GM21360 (cell line): ENCODE results near the gene PHF10.
A peak's percentile ranks its signal among the peaks of the same experiment; 100 is the strongest.
"Not testable (repeated sequence)": the region's sequence is repeated elsewhere in the genome, so short reads cannot be mapped to it uniquely, and the experiment has no call there.

Source experiments
- ATAC-seq: cut with Tn5 transposase; IDR thresholded peaks from one replicate; pipeline ENCODE4 v1.9.1; 2021; ENCODE audit warnings: mild to moderate bottlenecking, moderate library complexity; ENCODE audit not compliant: unreplicated experiment

PHF10 gene

GRCh38 chr6:169724494-169725124, at the start of gene PHF10:
TSS of gene PHF10 (minus strand) at chr6:169724500. CDS start at chr6:169723931, 569 bp downstream.
- peak; percentile 44 for ATAC-seq

DNA sequence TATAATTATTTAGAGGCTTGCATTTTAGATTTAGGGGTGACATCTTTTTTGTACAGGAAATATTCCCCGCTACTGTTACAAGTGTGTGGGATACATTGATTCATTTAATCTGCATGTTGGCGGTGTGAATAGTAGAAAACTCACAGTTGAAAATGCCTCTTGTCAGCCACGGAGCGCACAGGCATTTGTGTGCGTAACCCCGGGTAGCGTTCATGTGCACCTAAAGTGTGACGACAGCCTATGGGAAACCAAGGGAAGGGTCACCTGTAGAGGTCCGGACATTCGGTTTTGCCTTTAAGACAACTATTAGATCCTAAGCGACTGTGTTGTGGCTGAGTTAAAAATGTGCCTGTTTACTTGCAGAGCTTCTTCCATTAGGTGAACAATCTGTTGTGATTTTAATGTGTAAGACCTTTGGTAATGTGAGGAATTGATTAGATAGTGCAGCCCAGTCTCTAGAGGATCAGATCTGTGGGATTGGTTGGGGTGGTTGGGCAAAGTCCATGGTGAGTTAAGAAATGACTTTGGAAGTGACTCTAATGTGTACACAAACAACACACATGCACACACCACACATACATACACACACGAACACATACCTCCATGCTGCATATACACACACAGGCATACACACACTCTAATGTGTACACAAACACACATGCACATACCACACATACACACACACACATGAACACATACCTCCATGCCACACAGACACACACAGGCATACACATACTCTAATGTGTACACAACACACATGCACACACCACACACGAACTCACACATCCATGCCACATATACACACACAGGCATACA, 42.8 kb upstream of the PHF10 start:
- ATAC-seq, result no peak

- ATAC-seq, result no peak
Observed at GRCh38 chr6:169766232-169766631, 41.9 kb upstream of the PHF10 start.

- ATAC-seq, result not testable (repeated sequence)
Observed at GRCh38 chr6:169765789-169766188, 41.5 kb upstream of the PHF10 start.

DNA sequence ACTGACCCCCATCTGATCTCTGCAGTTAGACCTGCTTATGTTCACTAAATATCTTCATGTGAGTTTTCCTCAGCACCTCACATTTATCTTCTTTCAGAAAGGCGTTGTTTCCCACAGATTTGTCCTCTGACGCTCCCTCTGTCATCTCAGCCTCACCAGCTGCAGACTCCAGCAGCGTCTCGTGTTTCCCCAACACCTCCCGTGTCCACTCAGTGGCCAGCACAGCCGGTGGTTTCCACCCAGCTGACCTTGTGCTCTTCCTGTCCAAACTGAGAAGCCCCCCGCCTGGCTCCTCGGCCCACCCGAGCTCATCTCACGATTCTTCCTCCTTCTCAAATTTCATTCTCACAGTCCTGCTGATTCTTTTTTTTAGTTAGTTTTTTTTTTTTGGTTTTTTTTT, 39.6 kb upstream of the PHF10 start:
- ATAC-seq, result no peak

DNA sequence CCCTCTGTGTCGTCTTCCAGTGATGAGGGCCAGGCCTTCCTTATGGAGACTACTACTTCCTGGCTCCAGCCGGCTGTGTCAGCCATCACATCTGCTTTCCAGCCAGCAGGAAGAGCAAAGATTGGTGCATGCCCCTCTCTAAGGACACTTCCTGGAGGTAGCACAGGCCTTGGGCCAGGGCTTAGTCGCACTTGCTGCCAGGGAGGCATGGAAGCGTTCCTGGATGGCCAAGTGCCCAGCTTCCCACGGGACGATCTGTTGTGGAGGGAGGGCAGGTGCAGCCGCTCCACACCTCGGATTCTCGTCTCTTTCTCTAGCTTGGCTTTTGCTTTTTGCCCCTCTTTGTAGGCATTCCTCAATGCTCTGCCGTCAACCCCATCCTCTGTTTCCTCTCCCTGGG, 39.0 kb upstream of the PHF10 start:
- ATAC-seq, result no peak

- no peak for ATAC-seq
Observed at GRCh38 chr6:169755162-169755561, 30.9 kb upstream of the PHF10 start.

DNA sequence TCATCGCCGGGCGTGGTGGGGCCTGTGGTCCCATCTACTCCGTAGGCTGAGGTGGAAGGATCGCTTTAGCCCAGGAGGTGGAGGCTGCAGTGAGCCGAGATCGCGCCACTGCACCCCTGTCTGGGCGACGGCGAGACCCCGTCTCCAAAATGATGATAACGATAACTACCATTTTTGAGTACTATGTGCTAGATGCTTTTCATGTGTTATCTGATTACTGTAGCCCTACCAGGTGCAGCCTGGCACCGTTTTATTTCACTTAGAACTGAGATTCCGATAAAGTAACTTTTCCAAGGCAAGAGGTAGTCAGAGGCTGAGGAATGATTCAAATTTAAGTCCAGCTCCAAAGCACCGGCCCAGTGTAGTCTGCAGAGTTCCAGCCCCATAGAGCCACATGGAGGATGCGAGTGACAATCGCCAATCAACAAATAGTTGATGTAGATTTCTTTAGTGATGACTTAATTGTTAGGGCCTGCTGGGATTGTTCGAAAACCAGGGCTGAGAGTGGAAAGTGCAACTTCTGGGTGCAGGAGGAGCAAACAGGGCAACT, 27.8 kb upstream of the PHF10 start:
- no peak for ATAC-seq

- ATAC-seq, result peak; percentile 95
Observed at GRCh38 chr6:169751242-169752073, 27.2 kb upstream of the PHF10 start, which contains the start of the genes DYNLT2 and ERMARD. TSS of gene DYNLT2 (minus strand) at chr6:169751572. CDS start at chr6:169751458, 114 bp downstream. TSS of gene ERMARD (plus strand) at chr6:169751622. CDS start at chr6:169751658, 36 bp downstream.

- ATAC-seq, result no peak
Observed at GRCh38 chr6:169746556-169746955, 22.3 kb upstream of the PHF10 start.

DNA sequence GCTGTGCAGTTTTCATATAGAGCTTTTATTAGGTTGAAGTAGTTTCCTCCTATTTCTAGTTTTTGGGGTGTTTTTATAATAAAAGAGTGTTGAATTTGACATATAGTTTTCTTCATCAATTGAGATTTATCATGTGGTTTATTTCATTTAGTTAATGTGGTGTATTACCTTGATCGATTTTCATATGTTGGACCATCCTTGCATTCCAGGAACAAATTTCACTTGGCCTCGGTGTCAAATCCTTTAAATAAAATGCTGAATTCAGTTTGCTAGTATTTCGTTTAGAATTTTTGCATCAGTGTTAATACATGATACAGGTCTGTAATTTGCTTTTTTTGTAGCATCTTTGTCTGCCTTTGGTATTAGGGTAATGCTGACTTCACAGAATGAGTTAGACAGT, 21.1 kb upstream of the PHF10 start:
- ATAC-seq, result no peak

DNA sequence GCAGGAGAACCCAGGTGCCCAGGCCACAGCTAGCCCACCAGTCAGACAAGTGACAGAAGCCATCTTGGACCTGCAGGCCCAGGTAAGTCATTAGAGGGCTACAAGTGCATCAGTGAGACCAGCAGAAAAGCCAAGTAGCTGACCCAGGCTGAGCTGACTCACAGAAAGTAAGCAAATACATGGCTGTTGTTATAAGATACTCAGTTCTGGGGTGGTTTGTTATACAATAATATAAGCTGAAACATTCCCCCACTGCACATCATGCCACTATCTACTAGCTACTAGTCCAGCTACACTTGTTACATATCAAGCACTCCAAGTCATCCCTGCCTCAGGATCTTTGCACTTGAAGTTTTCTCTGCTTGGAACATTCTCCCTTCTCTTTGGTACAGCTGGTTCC, 17.0 kb upstream of the PHF10 start:
- no peak for ATAC-seq

GRCh38 chr6:169738976-169739529, 14.8 kb upstream of the PHF10 start:
- no peak for ATAC-seq

DNA sequence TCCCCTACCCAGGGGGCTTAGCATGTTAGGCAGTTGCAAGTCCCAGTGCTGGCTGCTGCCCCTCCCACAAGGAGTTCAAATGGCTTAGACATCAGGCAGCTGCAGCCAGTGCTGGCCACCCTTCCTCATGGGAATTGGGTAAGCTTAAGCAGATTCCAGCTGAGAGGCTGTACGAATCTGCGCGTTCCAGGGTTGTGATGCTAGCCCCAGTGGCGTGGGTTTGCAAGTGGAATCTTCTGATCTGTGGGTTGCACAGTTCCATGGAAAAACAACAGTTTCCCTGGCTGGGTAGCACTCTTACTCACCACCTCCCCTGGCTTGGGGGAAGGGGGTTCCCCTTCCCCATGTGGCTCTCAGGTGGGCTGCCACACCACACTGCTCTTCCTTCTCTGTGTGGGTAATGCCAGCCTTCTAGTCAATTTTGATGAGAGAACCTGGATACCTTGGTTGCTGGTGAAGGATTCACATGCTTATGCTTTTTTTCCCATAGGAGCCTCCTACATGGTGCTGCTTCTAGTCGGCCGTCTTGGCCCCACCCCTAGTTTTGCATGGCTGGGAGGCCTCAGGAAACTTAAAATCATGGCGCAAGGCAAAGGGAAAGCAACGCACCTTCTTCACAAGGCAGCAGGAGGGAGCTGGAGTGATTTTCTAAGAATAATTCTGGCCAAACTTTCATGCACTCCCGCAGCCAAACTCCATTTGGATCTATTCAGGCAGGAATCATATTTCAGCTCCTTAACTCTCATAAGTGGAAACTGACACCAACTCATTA, 14.1 kb upstream of the PHF10 start:
- ATAC-seq, result no peak

DNA sequence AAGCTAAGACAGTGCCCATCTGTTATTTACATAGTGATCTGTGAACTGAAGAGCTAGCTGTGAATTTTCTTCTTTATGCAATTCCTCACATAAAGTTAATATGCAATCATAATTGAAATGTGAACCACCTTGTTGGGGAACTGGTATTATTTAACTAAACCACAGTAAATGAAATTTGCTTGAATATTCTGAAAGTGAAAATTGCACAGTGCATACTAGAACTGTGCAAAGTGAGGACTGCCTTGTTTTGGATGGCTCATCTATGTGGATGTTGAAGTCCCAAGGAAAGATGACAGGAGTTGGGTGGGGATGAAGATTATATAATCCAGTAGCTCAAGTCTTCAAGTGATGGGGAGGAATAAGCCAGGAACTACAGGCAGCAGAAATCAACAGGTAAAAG, 5.7 kb upstream of the PHF10 start:
- no peak for ATAC-seq

DNA sequence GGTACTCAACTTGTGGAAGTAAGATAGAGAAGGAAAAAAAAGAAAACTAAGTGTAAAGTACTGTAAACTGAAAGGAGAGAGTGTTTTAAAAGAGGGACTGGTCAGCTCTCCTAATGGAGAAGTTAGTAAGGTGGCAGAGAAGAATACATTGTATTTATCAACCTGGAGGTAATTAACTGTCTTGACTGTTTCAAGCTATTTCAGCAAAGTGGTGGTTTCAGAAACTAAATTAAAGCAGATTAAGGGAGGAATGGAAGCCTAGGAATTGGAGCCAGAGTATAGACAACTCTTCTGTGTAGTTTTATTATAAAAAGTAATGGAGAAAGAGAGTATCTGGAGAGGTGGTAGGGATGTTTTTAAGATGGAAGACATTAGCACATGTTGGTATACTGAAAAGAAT, 2.7 kb upstream of the PHF10 start:
- no peak for ATAC-seq

- no peak for ATAC-seq
Observed at GRCh38 chr6:169726049-169726400, 1.7 kb upstream of the PHF10 start.

DNA sequence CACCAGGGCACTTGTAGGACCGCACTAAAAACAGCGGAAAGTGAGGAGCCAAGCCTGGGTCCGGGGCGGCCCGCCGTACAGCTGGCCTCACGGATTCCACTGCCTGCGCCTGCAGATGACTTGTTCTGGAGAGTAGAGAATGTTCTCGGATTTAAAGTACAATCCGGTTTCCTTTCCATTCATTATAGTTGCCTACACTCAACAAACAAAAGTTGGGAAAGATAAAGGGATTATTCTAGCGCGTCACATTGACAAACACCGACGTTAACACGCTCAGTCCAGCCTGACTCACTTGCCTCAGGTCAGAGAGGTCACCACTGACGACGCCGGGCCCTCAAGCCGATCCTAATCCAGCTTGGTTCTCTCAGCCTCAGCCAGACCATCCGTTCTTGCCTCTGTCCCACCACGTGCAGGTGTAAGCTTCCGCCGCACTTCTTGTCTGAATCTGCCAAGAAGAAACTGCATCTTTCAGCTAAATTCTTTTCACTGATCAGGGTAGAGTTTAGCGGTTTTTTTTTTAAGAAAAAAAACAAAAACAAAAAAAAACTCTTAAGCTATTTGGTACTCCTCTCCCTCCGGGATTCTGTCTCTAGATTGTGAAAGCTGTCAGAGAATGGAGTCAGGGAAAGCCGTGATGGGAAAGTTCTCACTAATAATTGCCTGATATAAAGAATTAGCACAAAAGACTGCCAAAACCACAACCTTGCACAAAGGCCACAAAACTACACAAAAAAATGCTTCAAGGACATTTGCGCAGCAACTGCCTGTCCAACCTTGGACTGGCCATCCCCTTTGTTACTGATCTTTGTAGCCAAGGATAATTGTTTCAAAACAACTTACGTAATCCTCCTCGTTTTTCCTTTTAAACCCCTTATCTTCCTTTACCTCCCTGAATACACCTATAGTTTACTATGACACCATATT, 1.1 kb upstream of the PHF10 start:
- ATAC-seq, result no peak

DNA sequence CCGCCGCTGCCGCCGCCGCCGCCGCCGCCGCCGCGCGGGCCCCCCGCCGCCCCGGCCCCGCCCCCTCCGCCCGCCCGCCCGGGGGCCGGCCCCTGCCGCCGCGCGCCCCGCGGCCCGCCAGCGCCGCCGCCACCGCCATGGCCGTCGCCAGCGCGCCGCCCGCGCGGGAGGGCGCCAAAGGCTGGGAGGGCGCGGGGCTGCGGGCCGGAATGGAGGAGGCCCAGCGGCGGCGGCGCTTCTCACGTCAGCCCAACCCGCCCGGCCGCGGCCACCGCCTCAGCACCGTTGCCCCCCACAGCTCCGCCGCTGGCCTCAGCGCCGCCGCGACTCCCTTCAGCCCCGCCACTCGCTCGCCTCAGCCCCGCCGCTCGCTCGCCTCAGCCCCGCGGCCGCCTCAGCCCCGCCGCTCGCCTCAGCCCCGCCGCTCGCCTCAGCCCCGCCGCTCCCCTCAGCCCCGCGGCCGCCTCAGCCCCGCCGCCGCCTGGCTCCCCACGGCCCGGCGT, 258 bp downstream of the PHF10 start:
- ATAC-seq, result peak; percentile 35
